Posterior vena cava (tissue), 2 donors: ENCODE results near the gene HPS1. TPM values are rescaled to one million over a fixed set of nuclear protein-coding genes. Genes with fewer than 3 reads are reported as not detected.

ENCODE experiments used
- DNase-seq: peaks from one replicate; pipeline ENCODE4 v3.0.0-alpha.2; 2020; ENCODE audit warnings: low spot score
- intact Hi-C, 2 donors: fragments of 100-400 bp; cut with DNase I; formaldehyde crosslinking; loops; one replicate each; pipeline versions ENCODE4 v1.14.1 to v1.14.2; 2022 to 2023
- total RNA-seq, 2 donors: library from RNA; stranded (reverse); fragmentation: NEBNext Ultra II Directional; extraction: Animal tissue kit (Norgen Biotek cat#: 25700); gene quantifications; one replicate each; pipeline ENCODE4 v1.2.1, GENCODE V29; 2021
- donor health status: DM: yes; HTN: yes; CAD: no.
- donor health status: DM: yes; HTN: yes; CAD: no.

The HPS1 gene
- total RNA-seq, 2 donors from 2014 or later = 53.2 to 60.8 TPM

- no peak for DNase-seq
These were observed 8.0 kb downstream of the HPS1 start for GRCh38 chr10:98438715-98439114.

GRCh38 chr10:98436704-98437103, 10.0 kb downstream of the HPS1 start:
- intact Hi-C loops = no loop called here
- DNase-seq = no peak

More at GRCh38 chr10:98438715-98439114, 8.0 kb downstream of the HPS1 start:
- intact Hi-C loops = no loop called here

GRCh38 chr10:98435178-98435577, 11.6 kb downstream of the HPS1 start:
- intact Hi-C loops = no loop called here
- DNase-seq = no peak

GRCh38 chr10:98433881-98434732, 12.6 kb downstream of the HPS1 start:
- DNase-seq = no peak
- intact Hi-C loops = no loop called here

GRCh38 chr10:98433371-98433770, 13.4 kb downstream of the HPS1 start:
- intact Hi-C loops = no loop called here

GRCh38 chr10:98432330-98432729, 14.4 kb downstream of the HPS1 start:
- intact Hi-C loops = no loop called here

More at GRCh38 chr10:98433371-98433770, 13.4 kb downstream of the HPS1 start:
- no peak for DNase-seq

GRCh38 chr10:98431016-98431415, 15.7 kb downstream of the HPS1 start:
- no peak for DNase-seq
- intact Hi-C loops = no loop called here

More at GRCh38 chr10:98432330-98432729, 14.4 kb downstream of the HPS1 start:
- no peak for DNase-seq

GRCh38 chr10:98430427-98430826, 16.3 kb downstream of the HPS1 start:
- DNase-seq = no peak
- intact Hi-C loops = no loop called here

- DNase-seq = no peak
- intact Hi-C loops = no loop called here
These were observed 17.2 kb downstream of the HPS1 start for GRCh38 chr10:98429320-98430072.

- intact Hi-C loops = no loop called here
- no peak for DNase-seq
These were observed 19.7 kb downstream of the HPS1 start for GRCh38 chr10:98427011-98427515.

- intact Hi-C loops = no loop called here
- no peak for DNase-seq
These were observed 21.0 kb downstream of the HPS1 start for GRCh38 chr10:98425511-98426352.

- no peak for DNase-seq
- intact Hi-C loops = no loop called here
These were observed 22.2 kb downstream of the HPS1 start for GRCh38 chr10:98424295-98425254.

- intact Hi-C loops = no loop called here
- no peak for DNase-seq
These were observed 23.0 kb downstream of the HPS1 start for GRCh38 chr10:98423691-98424120.

- DNase-seq = no peak
- intact Hi-C loops = no loop called here
These were observed 24.6 kb downstream of the HPS1 start for GRCh38 chr10:98422182-98422581.

GRCh38 chr10:98420786-98421185, 25.9 kb downstream of the HPS1 start:
- DNase-seq = no peak
- intact Hi-C loops = no loop called here

GRCh38 chr10:98419469-98420261, 27.1 kb downstream of the HPS1 start:
- DNase-seq = no peak
- intact Hi-C loops = no loop called here

- DNase-seq = no peak
- intact Hi-C loops = no loop called here
These were observed 27.9 kb downstream of the HPS1 start for GRCh38 chr10:98418665-98419468.
